Stimulated activated CD8-positive, alpha-beta memory T cell treated with anti-CD3 and anti-CD28 coated beads, Interleukin-4, amount 100 ng/mL, for 4 hours (primary cell): Measurements from ENCODE around the gene TAAR5.
"Not testable (repeated sequence)": the region's sequence is repeated elsewhere in the genome, so short reads cannot be mapped to it uniquely, and the experiment has no call there.

Source experiments
- DNase-seq, 2 donors: peaks; one replicate each; pipeline ENCODE4 v3.0.0-alpha.2; 2020; ENCODE audit warnings: low read depth in 2 of 2, low spot score in 1 of 2

The TAAR5 gene

GRCh38 chr6:132570221-132570777 lies 19.2 kb downstream of the TAAR5 start, which contains the start of gene TAAR6:
TSS of gene TAAR6 (plus strand) at chr6:132570322. CDS start at chr6:132570322, 0 bp downstream.
- no peak for DNase-seq

- DNase-seq, result no peak
Observed at GRCh38 chr6:132569170-132569569, 20.4 kb downstream of the TAAR5 start.

DNA sequence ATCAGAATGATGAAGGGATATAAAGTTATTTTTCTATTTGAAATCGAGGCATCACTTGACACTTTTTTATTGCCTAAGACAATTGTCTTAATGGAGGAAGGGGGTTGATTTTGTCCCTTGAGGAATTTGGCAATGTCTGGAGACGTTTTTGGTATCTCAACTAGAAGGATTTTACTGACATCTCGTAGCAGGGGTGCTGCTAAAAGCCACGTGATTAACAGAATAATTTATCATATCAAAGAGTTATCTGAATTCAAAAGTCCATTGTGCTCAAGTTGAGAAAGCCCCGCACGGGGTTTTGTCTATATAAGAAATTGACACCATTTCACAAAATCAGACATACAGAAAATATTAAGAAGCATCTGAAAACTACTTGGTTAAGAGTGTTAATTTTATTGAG lies 20.9 kb downstream of the TAAR5 start:
- DNase-seq, result no peak

DNA sequence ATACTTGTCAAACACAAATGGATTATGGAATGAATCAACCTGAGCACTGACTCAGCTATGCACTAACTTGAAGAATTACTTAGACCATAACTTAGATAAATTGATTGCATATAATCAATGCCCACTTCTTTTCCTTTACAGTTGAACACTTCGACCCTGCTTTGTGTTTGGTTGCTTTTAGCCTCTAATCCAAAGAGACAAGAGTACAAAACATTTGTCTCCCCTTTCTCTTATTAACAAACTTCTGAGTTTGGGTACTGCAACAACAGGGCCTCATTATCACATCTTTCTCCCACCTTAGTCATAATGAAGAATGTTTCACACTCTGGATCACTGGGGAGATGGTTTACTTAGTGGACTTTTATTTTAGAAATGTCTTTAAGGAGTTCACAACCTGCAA lies 22.0 kb downstream of the TAAR5 start:
- DNase-seq, result no peak

DNA sequence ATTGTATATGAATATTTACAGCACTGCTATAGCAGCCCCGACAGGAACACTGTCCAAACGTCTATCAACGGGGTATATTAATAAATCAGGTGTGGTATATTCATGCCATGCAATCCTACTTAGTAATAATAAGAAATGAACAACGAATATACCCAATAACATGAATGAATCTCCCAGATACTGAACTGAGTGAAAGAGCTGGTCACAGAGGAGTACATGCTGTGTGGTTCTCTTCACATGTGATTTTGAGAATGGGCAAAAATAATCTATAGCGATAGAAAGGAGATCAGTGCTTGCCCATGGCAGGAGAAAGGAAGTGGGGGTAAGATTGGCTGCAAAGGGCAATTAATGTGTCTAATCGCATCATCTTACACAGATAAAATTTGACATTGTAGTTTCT lies 23.1 kb downstream of the TAAR5 start:
- DNase-seq, result no peak

DNA sequence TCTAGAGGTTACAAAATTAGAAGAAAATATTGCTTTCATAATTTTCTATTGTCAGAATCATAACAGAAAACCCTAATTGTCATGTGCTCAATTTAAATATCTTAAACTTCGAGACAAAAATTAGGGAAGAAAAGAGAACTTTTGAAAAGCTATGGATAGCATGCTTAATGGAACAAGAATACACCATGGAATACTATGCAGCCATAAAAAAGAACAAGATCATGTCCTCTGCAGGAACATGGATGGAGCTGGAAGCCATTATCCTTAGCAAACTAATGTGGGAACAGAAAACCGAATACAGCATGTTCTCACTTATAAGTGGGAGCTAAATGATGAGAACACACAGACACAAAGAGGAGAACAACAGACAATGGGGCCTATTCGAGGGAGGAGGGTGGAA lies 29.5 kb downstream of the TAAR5 start:
- DNase-seq, result not testable (repeated sequence)

- no peak for DNase-seq
Observed at GRCh38 chr6:132552372-132552771, 37.2 kb downstream of the TAAR5 start, which contains the start of gene TAAR8. TSS of gene TAAR8 (plus strand) at chr6:132552672. CDS start at chr6:132552693, 21 bp downstream.

DNA sequence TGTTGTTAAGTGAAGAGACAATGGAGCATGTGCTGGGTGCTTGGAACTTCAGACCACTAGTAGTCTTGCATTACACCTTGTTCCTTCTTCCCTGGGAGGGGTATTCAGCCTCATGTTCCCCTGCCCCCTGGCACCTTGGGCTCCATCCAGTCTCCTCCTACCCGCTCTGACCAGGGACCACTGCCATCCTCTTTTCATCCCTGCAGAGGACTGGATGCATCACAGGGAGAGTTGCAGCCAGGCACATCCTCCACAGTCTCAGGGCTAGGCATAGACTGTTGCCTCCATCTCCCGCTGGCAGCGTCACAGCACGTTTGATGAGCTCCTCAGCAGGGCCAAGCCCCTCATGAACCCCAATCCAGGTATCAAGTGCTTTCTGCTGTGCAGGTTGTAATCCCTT lies 38.3 kb downstream of the TAAR5 start:
- no peak for DNase-seq

DNA sequence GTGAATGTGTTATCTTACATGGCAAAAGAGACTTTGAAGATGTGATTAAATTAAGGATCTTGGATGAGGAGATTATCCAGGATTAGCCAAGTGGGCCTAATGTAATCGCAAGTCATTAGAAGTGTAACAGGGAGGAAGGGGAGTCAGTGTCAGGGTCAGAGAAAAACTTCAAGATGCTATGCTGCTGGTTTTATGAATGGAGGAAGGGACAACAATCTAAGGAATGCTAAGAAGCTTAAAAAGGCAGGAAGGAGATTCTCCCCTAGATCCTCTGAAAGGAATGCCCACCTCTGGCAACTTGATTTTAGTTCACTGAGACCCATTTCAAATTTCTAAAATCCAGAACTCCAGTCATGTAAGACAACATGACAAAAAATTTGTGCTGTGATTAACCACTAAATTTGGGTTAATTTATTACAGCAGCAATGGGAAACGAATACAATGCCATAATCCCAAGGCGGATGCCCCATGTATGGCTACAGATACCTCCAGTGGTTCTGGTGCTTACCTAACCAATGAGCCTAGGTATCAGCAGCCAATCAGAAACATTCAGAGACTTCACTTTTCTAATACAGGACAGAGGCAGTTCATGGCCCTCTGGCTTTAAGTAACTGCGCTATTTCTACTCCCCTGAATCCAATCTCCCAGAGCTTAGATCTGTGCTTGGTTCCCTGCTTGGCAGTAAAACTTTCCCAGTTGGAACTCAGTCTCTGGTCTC lies 40.6 kb downstream of the TAAR5 start:
- DNase-seq, result no peak

GRCh38 chr6:132544826-132545225 lies 44.7 kb downstream of the TAAR5 start:
- DNase-seq, result no peak
